ENCODE data around the gene PLEKHO1. TPM values are rescaled to one million over a fixed set of nuclear protein-coding genes. Genes with fewer than 3 reads are reported as not detected.

PLEKHO1 gene
- polyA plus RNA-seq, 1 donor from 2014 or later, result 213 TPM

DNA sequence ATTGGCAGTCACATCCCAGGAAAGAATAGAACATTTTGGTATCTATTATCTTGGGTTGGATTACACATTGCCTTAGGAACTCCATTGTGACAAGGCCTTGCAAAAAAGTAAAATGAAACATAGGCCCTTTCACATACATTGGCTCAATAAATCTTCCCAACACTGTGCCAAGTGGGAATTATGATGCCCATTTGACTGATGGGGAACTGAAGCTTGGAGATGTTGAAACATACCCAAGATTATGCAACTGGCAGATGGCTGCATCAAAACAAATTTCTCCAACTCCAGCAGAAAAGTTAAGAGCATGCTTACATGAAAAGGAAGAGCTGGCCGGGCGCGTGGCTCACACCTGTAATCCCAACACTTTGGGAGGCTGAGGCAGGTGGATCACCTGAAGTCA, 26.9 kb downstream of the PLEKHO1 start:
- Histone ChIP-seq H3K9me2 (ENCODE audit: insufficient read depth, low read length) (no peaks in the 10 kb centered on the region), H3F3A (ENCODE audit: insufficient read depth, low read length, poor library complexity, severe bottlenecking) (no peaks in the 10 kb centered on the region), H2AFZ (ENCODE audit: low read depth, low read length) (no peak overlapping the region), H3K27ac (ENCODE audit: low read length) (no peak overlapping the region), H4K20me1 (ENCODE audit: insufficient read depth) (no peaks in the 10 kb centered on the region), H3K4me2 (ENCODE audit: low read length) (no peak overlapping the region), H3K36me3 (ENCODE audit: insufficient read depth, low read length) (no peaks in the 10 kb centered on the region), H3K27me3 (ENCODE audit: insufficient read depth, low read depth, low read length) (no peaks in the 10 kb centered on the region), H3K9me3 (ENCODE audit: low read length) (no peaks in the 10 kb centered on the region), H3K79me2 (replicated peaks; ENCODE audit: insufficient read depth, low read length) (no peaks in the 10 kb centered on the region), H3K9ac (ENCODE audit: low read length) (no peak overlapping the region), H3K4me3 (ENCODE audit: low read length) (no peak overlapping the region)
- no peak for TF ChIP-seq TAF1 (IDR thresholded peaks at IDR 0.05; ENCODE audit: low read depth)
- no peak for TF ChIP-seq SMC3 (conservative IDR thresholded peaks at IDR 0.05; ENCODE audit: poor library complexity)
- TF ChIP-seq POLR2AphosphoS5 (IDR thresholded peaks at IDR 0.05), result no peak
- no peak for TF ChIP-seq EZH2 (IDR thresholded peaks at IDR 0.05; ENCODE audit: borderline replicate concordance, insufficient read depth, low read length, poor library complexity, severe bottlenecking)
- TF ChIP-seq, protein P1, sequence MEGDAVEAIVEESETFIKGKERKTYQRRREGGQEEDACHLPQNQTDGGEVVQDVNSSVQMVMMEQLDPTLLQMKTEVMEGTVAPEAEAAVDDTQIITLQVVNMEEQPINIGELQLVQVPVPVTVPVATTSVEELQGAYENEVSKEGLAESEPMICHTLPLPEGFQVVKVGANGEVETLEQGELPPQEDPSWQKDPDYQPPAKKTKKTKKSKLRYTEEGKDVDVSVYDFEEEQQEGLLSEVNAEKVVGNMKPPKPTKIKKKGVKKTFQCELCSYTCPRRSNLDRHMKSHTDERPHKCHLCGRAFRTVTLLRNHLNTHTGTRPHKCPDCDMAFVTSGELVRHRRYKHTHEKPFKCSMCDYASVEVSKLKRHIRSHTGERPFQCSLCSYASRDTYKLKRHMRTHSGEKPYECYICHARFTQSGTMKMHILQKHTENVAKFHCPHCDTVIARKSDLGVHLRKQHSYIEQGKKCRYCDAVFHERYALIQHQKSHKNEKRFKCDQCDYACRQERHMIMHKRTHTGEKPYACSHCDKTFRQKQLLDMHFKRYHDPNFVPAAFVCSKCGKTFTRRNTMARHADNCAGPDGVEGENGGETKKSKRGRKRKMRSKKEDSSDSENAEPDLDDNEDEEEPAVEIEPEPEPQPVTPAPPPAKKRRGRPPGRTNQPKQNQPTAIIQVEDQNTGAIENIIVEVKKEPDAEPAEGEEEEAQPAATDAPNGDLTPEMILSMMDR (IDR thresholded peaks at IDR 0.05; ENCODE audit: poor library complexity, severe bottlenecking), result no peak
- no peak for TF ChIP-seq RAD21 (conservative IDR thresholded peaks at IDR 0.05)
- TF ChIP-seq MXI1 (conservative IDR thresholded peaks at IDR 0.05; ENCODE audit: poor library complexity, severe bottlenecking), result no peak
- TF ChIP-seq, protein P2, sequence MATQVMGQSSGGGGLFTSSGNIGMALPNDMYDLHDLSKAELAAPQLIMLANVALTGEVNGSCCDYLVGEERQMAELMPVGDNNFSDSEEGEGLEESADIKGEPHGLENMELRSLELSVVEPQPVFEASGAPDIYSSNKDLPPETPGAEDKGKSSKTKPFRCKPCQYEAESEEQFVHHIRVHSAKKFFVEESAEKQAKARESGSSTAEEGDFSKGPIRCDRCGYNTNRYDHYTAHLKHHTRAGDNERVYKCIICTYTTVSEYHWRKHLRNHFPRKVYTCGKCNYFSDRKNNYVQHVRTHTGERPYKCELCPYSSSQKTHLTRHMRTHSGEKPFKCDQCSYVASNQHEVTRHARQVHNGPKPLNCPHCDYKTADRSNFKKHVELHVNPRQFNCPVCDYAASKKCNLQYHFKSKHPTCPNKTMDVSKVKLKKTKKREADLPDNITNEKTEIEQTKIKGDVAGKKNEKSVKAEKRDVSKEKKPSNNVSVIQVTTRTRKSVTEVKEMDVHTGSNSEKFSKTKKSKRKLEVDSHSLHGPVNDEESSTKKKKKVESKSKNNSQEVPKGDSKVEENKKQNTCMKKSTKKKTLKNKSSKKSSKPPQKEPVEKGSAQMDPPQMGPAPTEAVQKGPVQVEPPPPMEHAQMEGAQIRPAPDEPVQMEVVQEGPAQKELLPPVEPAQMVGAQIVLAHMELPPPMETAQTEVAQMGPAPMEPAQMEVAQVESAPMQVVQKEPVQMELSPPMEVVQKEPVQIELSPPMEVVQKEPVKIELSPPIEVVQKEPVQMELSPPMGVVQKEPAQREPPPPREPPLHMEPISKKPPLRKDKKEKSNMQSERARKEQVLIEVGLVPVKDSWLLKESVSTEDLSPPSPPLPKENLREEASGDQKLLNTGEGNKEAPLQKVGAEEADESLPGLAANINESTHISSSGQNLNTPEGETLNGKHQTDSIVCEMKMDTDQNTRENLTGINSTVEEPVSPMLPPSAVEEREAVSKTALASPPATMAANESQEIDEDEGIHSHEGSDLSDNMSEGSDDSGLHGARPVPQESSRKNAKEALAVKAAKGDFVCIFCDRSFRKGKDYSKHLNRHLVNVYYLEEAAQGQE (IDR thresholded peaks at IDR 0.05; ENCODE audit: borderline replicate concordance), result no peak
- no peak for TF ChIP-seq EP300 (conservative IDR thresholded peaks at IDR 0.05; ENCODE audit: poor library complexity, severe bottlenecking)

DNA sequence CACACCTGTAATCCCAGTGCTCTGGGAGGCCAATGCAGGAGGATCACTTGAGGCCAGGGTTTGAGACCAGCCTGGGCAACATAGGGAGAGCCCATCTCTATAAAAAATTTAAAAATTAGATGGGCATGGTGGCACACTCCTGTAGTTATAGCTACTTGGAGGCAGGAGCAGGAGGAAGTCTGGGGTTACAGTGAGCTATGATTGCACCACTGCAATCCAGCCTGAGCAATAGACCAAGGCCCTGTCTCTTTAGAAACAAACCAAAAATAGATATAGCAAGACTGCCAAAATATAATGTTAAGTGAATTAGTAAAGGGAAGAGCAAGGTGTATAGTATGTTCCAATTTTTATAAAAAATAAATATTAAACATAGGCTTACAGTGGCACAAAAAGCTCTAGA, 28.8 kb downstream of the PLEKHO1 start:
- no peak overlapping the region for H3K4me3 ChIP-seq (ENCODE audit: low read length)
- H3K79me2 ChIP-seq (replicated peaks; ENCODE audit: insufficient read depth, low read length), result no peaks in the 10 kb centered on the region
- no peak overlapping the region for H2AFZ ChIP-seq (ENCODE audit: low read depth, low read length)
- H4K20me1 ChIP-seq (ENCODE audit: insufficient read depth), result no peaks in the 10 kb centered on the region
- H3F3A ChIP-seq (ENCODE audit: insufficient read depth, low read length, poor library complexity, severe bottlenecking), result no peaks in the 10 kb centered on the region
- no peak overlapping the region for H3K4me2 ChIP-seq (ENCODE audit: low read length)
- H3K27ac ChIP-seq (ENCODE audit: low read length), result no peak overlapping the region
- H3K9me3 ChIP-seq (ENCODE audit: low read length), result no peaks in the 10 kb centered on the region
- no peaks in the 10 kb centered on the region for H3K36me3 ChIP-seq (ENCODE audit: insufficient read depth, low read length)
- no peaks in the 10 kb centered on the region for H3K9me2 ChIP-seq (ENCODE audit: insufficient read depth, low read length)
- no peak overlapping the region for H3K9ac ChIP-seq (ENCODE audit: low read length)
- no peak for TF ChIP-seq SMC3 (conservative IDR thresholded peaks at IDR 0.05; ENCODE audit: poor library complexity)
- H3K27me3 ChIP-seq (ENCODE audit: insufficient read depth, low read depth, low read length), result no peaks in the 10 kb centered on the region

GRCh38 chr1:150179867-150180266, 30.2 kb downstream of the PLEKHO1 start:
- H4K20me1 ChIP-seq (ENCODE audit: insufficient read depth), result no peaks in the 10 kb centered on the region
- H3K9me2 ChIP-seq (ENCODE audit: insufficient read depth, low read length), result no peaks in the 10 kb centered on the region
- no peaks in the 10 kb centered on the region for H3K79me2 ChIP-seq (replicated peaks; ENCODE audit: insufficient read depth, low read length)
- H3K36me3 ChIP-seq (ENCODE audit: insufficient read depth, low read length), result no peaks in the 10 kb centered on the region
- no peaks in the 10 kb centered on the region for H3K9me3 ChIP-seq (ENCODE audit: low read length)
- TF ChIP-seq, protein P1 (IDR thresholded peaks at IDR 0.05; ENCODE audit: poor library complexity, severe bottlenecking), result no peak
- no peak for TF ChIP-seq RAD21 (conservative IDR thresholded peaks at IDR 0.05)
- TF ChIP-seq SMC3 (conservative IDR thresholded peaks at IDR 0.05; ENCODE audit: poor library complexity), result no peak
- TF ChIP-seq, protein P2 (IDR thresholded peaks at IDR 0.05; ENCODE audit: borderline replicate concordance), result no peak
- no peak for TF ChIP-seq EZH2 (IDR thresholded peaks at IDR 0.05; ENCODE audit: borderline replicate concordance, insufficient read depth, low read length, poor library complexity, severe bottlenecking)
- no peak for TF ChIP-seq TAF1 (IDR thresholded peaks at IDR 0.05; ENCODE audit: low read depth)
- no peak for TF ChIP-seq EP300 (conservative IDR thresholded peaks at IDR 0.05; ENCODE audit: poor library complexity, severe bottlenecking)
- TF ChIP-seq POLR2AphosphoS5 (IDR thresholded peaks at IDR 0.05), result no peak
- no peak for TF ChIP-seq MXI1 (conservative IDR thresholded peaks at IDR 0.05; ENCODE audit: poor library complexity, severe bottlenecking)
- no peaks in the 10 kb centered on the region for H3F3A ChIP-seq (ENCODE audit: insufficient read depth, low read length, poor library complexity, severe bottlenecking)
- H3K4me2 ChIP-seq (ENCODE audit: low read length), result no peak overlapping the region
- no peak overlapping the region for H3K4me3 ChIP-seq (ENCODE audit: low read length)
- H2AFZ ChIP-seq (ENCODE audit: low read depth, low read length), result no peak overlapping the region
- no peak overlapping the region for H3K27ac ChIP-seq (ENCODE audit: low read length)
- no peak overlapping the region for H3K9ac ChIP-seq (ENCODE audit: low read length)
- H3K27me3 ChIP-seq (ENCODE audit: insufficient read depth, low read depth, low read length), result no peaks in the 10 kb centered on the region
